Endodermal cell (in vitro differentiated cells): Measurements from ENCODE around the gene PCID2. TPM values are rescaled to one million over a fixed set of nuclear protein-coding genes. Genes with fewer than 3 reads are reported as not detected.

Experiments used
- DNase-seq: peaks from one replicate; pipeline ENCODE4 v3.0.0-alpha.2; 2017
- H3K27ac ChIP-seq: 2 replicates; pipeline ENCODE4 v1.5.1; 2013; ENCODE audit warnings: mild to moderate bottlenecking, low read depth, low read length, moderate library complexity
- H3K27me3 ChIP-seq: 2 replicates; pipeline ENCODE4 v1.6.1; 2013; ENCODE audit warnings: mild to moderate bottlenecking, low read length, moderate library complexity; ENCODE audit not compliant: insufficient read depth, control insufficient read depth, poor library complexity, severe bottlenecking
- H3K36me3 ChIP-seq: 2 replicates; pipeline ENCODE4 v1.7.0; 2013; ENCODE audit warnings: mild to moderate bottlenecking, low read length, moderate library complexity; ENCODE audit not compliant: control insufficient read depth, insufficient read depth
- H3K4me1 ChIP-seq: one replicate; pipeline ENCODE4 v1.7.0; 2013; ENCODE audit warnings: low read length; ENCODE audit not compliant: control insufficient read depth, insufficient read depth
- H3K4me3 ChIP-seq: 2 replicates; pipeline ENCODE4 v1.5.1; 2013; ENCODE audit warnings: mild to moderate bottlenecking, low read length, moderate library complexity
- H3K9ac ChIP-seq: 2 replicates; pipeline ENCODE4 v1.6.1; 2013; ENCODE audit warnings: mild to moderate bottlenecking, low read length, moderate library complexity; ENCODE audit not compliant: poor library complexity, severe bottlenecking; ENCODE audit errors: extremely low read depth
- H3K9me3 ChIP-seq: 2 replicates; pipeline ENCODE4 v1.6.1; 2013; ENCODE audit warnings: mild to moderate bottlenecking, low read length, moderate library complexity; ENCODE audit not compliant: control insufficient read depth
- H3K27ac Mint-ChIP-seq: 2 replicates; pipeline ENCODE4 v1.8.0; 2020; ENCODE audit warnings: mixed read lengths
- H3K27me3 Mint-ChIP-seq: 2 replicates; pipeline ENCODE4 v1.8.0; 2021; ENCODE audit warnings: mild to moderate bottlenecking, mixed read lengths; ENCODE audit not compliant: insufficient read depth
- H3K36me3 Mint-ChIP-seq: 2 replicates; pipeline ENCODE4 v1.8.0; 2020; ENCODE audit warnings: low read depth, mixed read lengths
- H3K4me1 Mint-ChIP-seq: 2 replicates; pipeline ENCODE4 v1.8.0; 2020; ENCODE audit warnings: mixed read lengths
- H3K4me3 Mint-ChIP-seq: 2 replicates; pipeline ENCODE4 v1.8.0; 2020; ENCODE audit warnings: mild to moderate bottlenecking, moderate library complexity, mixed read lengths
- H3K9me3 Mint-ChIP-seq: 2 replicates; pipeline ENCODE4 v1.8.0; 2020; ENCODE audit warnings: mild to moderate bottlenecking, mixed read lengths
- CTCF ChIP-seq: fragments of 200-600 bp; sonication (generic); conservative IDR thresholded peaks from 2 replicates; pipeline ENCODE4 v1.5.0; 2021; ENCODE audit warnings: antibody characterized with exemption, mild to moderate bottlenecking
- WGBS, 2 experiments: methylation state at CpG; one replicate each; pipeline versions ENCODE4 v1.1.5 to v1.1.7; 2013; ENCODE audit warnings: missing lambda C conversion rate in 2 of 2, mixed read lengths in 1 of 2; ENCODE audit not compliant: insufficient coverage in 1 of 2, insufficient read length in 1 of 2; 5-methylcytosine and 5-hydroxymethylcytosine counted together
- total RNA-seq, 2 donors: library from RNA; stranded (reverse); fragmentation: NEBNext Ultra II Directional in 1 of 2; extraction: Animal tissue kit (Norgen Biotek cat#: 25700) in 1 of 2; gene quantifications; 2 replicates in 1 of 2; 3 replicates in 1 of 2; pipeline ENCODE4 v1.2.1, GENCODE V29; 2021

Gene PCID2
- total RNA-seq, 2 donors from 2014 or later: 70.5 to 71.7 TPM

GRCh38 chr13:113204378-113204734 lies 4.1 kb downstream of the PCID2 start:
- no peaks in the 10 kb centered on the region for H3K9me3 Mint-ChIP-seq
- H3K4me1 Mint-ChIP-seq: peaks cover 37% of the 10 kb centered on the region
- Histone ChIP-seq H3K4me3 (no peak overlapping the region), H3K9ac (no peak overlapping the region), H3K4me1 (peaks cover 6% of the 10 kb centered on the region), H3K36me3 (peaks cover 54% of the 10 kb centered on the region), H3K9me3 (no peaks in the 10 kb centered on the region), H3K27me3 (no peaks in the 10 kb centered on the region), H3K27ac (no peak overlapping the region)
- H3K4me3 Mint-ChIP-seq: no peak overlapping the region
- TF ChIP-seq CTCF: no peak
- no peak for DNase-seq
- no peaks in the 10 kb centered on the region for H3K27me3 Mint-ChIP-seq
- peaks cover 32% of the 10 kb centered on the region for H3K36me3 Mint-ChIP-seq
- H3K27ac Mint-ChIP-seq: peak overlapping the region; percentile 35
- WGBS, 2 experiments: 92 to 93% methylated on average over 3 to 5 of the region's 5 CpGs

GRCh38 chr13:113203507-113204377 lies 4.7 kb downstream of the PCID2 start:
- peak overlapping the region; percentile 53 for H3K27ac Mint-ChIP-seq
- peaks cover 43% of the 10 kb centered on the region for H3K4me1 Mint-ChIP-seq
- peak; percentile 17 for TF ChIP-seq CTCF
- H3K27me3 ChIP-seq: no peaks in the 10 kb centered on the region
- no peak overlapping the region for H3K27ac ChIP-seq
- H3K4me1 ChIP-seq: peaks cover 10% of the 10 kb centered on the region
- H3K27me3 Mint-ChIP-seq: no peaks in the 10 kb centered on the region
- H3K9me3 Mint-ChIP-seq: no peaks in the 10 kb centered on the region
- H3K4me3 ChIP-seq: no peak overlapping the region
- 97 to 98% methylated on average over 8 to 12 of the region's 12 CpGs for WGBS, 2 experiments
- H3K9ac ChIP-seq: no peak overlapping the region
- H3K36me3 ChIP-seq: peaks cover 60% of the 10 kb centered on the region
- no peak overlapping the region for H3K4me3 Mint-ChIP-seq
- no peaks in the 10 kb centered on the region for H3K9me3 ChIP-seq
- peaks cover 38% of the 10 kb centered on the region for H3K36me3 Mint-ChIP-seq
- no peak for DNase-seq

DNA sequence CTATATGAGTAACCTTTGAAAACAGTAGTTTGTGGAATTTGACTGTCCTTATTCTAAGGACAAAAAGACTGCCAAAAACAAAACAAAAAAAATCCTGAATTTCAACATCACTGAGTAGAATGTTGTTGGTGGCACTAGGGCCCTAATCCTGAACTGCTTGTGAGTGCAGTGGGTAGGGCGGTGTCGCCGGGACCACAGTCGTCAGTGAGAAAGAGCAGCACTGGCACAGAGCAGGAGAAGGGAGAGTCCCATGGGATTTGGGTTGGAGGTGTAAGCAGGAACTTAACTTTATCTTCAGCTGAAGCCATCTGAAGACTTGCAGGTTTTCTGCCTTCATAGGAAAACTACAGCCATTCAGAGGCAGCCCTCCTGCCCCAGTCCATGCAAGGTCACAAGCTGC lies 5.6 kb downstream of the PCID2 start:
- H3K4me3 ChIP-seq: no peak overlapping the region
- H3K27me3 ChIP-seq: no peaks in the 10 kb centered on the region
- peaks cover 10% of the 10 kb centered on the region for H3K4me1 ChIP-seq
- H3K27ac ChIP-seq: no peak overlapping the region
- Mint-ChIP-seq H3K27me3 (no peaks in the 10 kb centered on the region), H3K36me3 (peaks cover 45% of the 10 kb centered on the region), H3K9me3 (no peaks in the 10 kb centered on the region), H3K27ac (peak overlapping the region; percentile 15), H3K4me1 (peaks cover 45% of the 10 kb centered on the region), H3K4me3 (no peak overlapping the region)
- no peak for DNase-seq
- peaks cover 68% of the 10 kb centered on the region for H3K36me3 ChIP-seq
- H3K9ac ChIP-seq: no peak overlapping the region
- no peak for TF ChIP-seq CTCF
- 94 to 96% methylated on average over 4 of the region's 4 CpGs for WGBS, 2 experiments
- no peaks in the 10 kb centered on the region for H3K9me3 ChIP-seq
